GM12874 (cell line): ENCODE results near the gene LNPEP.

Source experiments
- CTCF ChIP-seq: IDR thresholded peaks from 2 replicates; pipeline ENCODE4 v1.5.1; 2011; ENCODE audit warnings: low read depth, mild to moderate bottlenecking, control low read depth, low read length, moderate library complexity; ENCODE audit not compliant: insufficient read depth

The LNPEP gene

GRCh38 chr5:96952118-96952750 lies 16.4 kb downstream of the LNPEP start:
- no peak for TF ChIP-seq CTCF

- TF ChIP-seq CTCF, result no peak
Measured at GRCh38 chr5:96952974-96953730, 17.3 kb downstream of the LNPEP start.

- no peak for TF ChIP-seq CTCF
Measured at GRCh38 chr5:96957254-96958049, 21.6 kb downstream of the LNPEP start.

GRCh38 chr5:96958977-96959376 lies 23.1 kb downstream of the LNPEP start:
- no peak for TF ChIP-seq CTCF

GRCh38 chr5:96961053-96961452 lies 25.2 kb downstream of the LNPEP start:
- TF ChIP-seq CTCF, result no peak

GRCh38 chr5:96962540-96962991 lies 26.7 kb downstream of the LNPEP start:
- TF ChIP-seq CTCF, result no peak

- no peak for TF ChIP-seq CTCF
Measured at GRCh38 chr5:96963267-96963666, 27.4 kb downstream of the LNPEP start.
